ENCODE measurements around the gene CFLAR.

DNA sequence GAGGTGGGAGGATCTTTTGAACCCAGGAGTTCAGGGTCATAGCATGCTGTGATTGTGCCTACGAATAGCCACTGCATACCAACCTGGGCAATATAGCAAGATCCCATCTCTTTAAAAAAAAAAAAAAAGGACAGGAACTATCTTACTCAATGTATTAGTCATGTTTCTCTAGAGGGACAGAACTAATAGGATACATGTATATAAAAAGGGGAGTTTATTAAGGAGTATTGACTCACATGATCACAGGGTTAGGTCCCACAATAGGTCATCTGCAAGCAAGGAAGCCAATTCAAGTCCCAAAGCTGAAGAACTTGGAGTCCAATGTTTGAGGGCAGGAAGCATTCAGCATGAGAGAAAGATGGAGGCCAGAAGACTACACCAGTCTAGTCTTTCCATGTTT, 48.2 kb downstream of the CFLAR start:
- TF ChIP-seq SNAI2 (CRISPR knock-in tag; IDR thresholded peaks at IDR 0.05), result no peak
- TF ChIP-seq, protein P1, sequence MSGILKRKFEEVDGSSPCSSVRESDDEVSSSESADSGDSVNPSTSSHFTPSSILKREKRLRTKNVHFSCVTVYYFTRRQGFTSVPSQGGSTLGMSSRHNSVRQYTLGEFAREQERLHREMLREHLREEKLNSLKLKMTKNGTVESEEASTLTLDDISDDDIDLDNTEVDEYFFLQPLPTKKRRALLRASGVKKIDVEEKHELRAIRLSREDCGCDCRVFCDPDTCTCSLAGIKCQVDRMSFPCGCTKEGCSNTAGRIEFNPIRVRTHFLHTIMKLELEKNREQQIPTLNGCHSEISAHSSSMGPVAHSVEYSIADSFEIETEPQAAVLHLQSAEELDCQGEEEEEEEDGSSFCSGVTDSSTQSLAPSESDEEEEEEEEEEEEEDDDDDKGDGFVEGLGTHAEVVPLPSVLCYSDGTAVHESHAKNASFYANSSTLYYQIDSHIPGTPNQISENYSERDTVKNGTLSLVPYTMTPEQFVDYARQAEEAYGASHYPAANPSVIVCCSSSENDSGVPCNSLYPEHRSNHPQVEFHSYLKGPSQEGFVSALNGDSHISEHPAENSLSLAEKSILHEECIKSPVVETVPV (CRISPR knock-in tag; IDR thresholded peaks at IDR 0.05), result no peak
- TF ChIP-seq PPARA (CRISPR knock-in tag; IDR thresholded peaks at IDR 0.05; ENCODE audit: borderline replicate concordance), result no peak
- no peak for TF ChIP-seq GLIS3 (CRISPR knock-in tag; IDR thresholded peaks at IDR 0.05)
- TF ChIP-seq, protein P2, sequence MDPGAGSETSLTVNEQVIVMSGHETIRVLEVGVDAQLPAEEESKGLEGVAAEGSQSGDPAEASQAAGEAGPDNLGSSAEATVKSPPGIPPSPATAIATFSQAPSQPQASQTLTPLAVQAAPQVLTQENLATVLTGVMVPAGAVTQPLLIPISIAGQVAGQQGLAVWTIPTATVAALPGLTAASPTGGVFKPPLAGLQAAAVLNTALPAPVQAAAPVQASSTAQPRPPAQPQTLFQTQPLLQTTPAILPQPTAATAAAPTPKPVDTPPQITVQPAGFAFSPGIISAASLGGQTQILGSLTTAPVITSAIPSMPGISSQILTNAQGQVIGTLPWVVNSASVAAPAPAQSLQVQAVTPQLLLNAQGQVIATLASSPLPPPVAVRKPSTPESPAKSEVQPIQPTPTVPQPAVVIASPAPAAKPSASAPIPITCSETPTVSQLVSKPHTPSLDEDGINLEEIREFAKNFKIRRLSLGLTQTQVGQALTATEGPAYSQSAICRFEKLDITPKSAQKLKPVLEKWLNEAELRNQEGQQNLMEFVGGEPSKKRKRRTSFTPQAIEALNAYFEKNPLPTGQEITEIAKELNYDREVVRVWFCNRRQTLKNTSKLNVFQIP (CRISPR knock-in tag; IDR thresholded peaks at IDR 0.05; ENCODE audit: borderline replicate concordance, low read depth), result no peak
